ENCODE measurements around the gene ELL3.
"Not testable (repeated sequence)": the region's sequence is repeated elsewhere in the genome, so short reads cannot be mapped to it uniquely, and the experiment has no call there.

The ELL3 gene

DNA sequence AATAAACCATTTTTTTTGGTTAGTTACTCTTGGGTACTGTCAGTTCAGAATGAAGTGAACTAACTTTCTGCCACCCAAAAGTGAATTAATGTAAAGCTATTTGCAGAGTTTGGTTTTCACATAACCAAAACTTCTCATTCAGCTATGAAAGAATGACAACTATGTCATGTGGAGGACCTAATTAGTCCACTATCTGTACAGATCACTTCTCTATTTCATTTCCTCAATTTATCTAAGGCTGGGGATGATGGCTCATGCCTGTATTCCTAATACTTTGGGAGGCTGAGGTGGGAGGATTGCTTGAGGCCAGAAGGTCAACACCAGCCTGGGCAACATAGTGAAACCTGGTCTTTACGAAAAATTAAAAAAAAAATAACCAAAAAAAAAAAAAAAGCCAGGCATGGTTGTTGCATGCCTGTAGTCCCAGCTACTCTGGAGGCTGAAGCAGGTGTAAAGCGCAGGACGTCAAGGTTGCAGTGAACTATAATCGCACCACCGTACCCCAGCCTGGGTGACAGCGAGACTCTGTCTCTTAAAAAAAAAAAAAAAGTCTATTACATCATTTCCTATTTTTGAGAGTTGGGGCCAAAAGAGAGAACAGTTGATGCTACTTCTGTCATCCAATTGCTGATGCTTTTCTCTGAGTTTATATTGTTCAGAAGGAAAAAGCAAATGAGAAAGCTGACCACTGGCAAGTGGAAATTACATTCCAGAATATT, 32.4 kb upstream of the ELL3 start:
- TF ChIP-seq, protein P1, sequence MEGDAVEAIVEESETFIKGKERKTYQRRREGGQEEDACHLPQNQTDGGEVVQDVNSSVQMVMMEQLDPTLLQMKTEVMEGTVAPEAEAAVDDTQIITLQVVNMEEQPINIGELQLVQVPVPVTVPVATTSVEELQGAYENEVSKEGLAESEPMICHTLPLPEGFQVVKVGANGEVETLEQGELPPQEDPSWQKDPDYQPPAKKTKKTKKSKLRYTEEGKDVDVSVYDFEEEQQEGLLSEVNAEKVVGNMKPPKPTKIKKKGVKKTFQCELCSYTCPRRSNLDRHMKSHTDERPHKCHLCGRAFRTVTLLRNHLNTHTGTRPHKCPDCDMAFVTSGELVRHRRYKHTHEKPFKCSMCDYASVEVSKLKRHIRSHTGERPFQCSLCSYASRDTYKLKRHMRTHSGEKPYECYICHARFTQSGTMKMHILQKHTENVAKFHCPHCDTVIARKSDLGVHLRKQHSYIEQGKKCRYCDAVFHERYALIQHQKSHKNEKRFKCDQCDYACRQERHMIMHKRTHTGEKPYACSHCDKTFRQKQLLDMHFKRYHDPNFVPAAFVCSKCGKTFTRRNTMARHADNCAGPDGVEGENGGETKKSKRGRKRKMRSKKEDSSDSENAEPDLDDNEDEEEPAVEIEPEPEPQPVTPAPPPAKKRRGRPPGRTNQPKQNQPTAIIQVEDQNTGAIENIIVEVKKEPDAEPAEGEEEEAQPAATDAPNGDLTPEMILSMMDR (IDR thresholded peaks at IDR 0.05; ENCODE audit: unreplicated experiment in 3 of 3) = no peak
- Mint-ChIP-seq H3K4me1 (no peaks in the 10 kb centered on the region), H3K36me3 (ENCODE audit: low read depth) (peaks cover 74% of the 10 kb centered on the region), H3K27me3 (ENCODE audit: low read depth) (no peaks in the 10 kb centered on the region), H3K27ac (no peak overlapping the region), H3K9me3 (no peaks in the 10 kb centered on the region), H3K4me3 (no peak overlapping the region)

- no peaks in the 10 kb centered on the region for H3K4me1 Mint-ChIP-seq
- no peaks in the 10 kb centered on the region for H3K9me3 Mint-ChIP-seq
- H3K4me3 Mint-ChIP-seq = no peak overlapping the region
- TF ChIP-seq, protein P1 (IDR thresholded peaks at IDR 0.05; ENCODE audit: unreplicated experiment in 3 of 3) = no peak
- peaks cover 69% of the 10 kb centered on the region for H3K36me3 Mint-ChIP-seq (ENCODE audit: low read depth)
- no peak overlapping the region for H3K27ac Mint-ChIP-seq
- no peaks in the 10 kb centered on the region for H3K27me3 Mint-ChIP-seq (ENCODE audit: low read depth)
Observed at GRCh38 chr15:43808435-43808950, 31.7 kb upstream of the ELL3 start.

DNA sequence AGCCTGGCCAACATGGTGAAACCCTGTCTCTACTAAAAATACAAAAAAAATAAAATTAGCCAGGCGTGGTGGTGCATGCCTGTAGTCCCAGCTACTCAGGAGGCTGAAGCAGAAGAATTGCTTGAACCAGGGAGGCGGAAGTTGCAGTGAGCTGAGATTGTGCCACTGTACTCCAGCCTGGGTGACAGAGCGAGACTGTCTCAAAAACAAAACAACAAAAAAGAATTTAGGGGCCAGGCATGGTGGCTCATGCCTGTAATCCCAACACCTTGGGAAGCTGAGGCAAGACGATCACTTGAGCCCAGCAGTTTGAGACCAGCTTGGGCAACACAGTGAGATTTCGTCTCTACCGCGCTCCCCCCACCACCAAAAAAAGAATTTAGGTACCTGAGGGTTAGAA, 25.9 kb upstream of the ELL3 start:
- Mint-ChIP-seq H3K36me3 (ENCODE audit: low read depth) (peaks cover 68% of the 10 kb centered on the region), H3K4me1 (peaks cover 28% of the 10 kb centered on the region)
- H3K27ac Mint-ChIP-seq; H3K4me3 Mint-ChIP-seq; H3K9me3 Mint-ChIP-seq; H3K27me3 Mint-ChIP-seq (ENCODE audit: low read depth): not testable (repeated sequence)

DNA sequence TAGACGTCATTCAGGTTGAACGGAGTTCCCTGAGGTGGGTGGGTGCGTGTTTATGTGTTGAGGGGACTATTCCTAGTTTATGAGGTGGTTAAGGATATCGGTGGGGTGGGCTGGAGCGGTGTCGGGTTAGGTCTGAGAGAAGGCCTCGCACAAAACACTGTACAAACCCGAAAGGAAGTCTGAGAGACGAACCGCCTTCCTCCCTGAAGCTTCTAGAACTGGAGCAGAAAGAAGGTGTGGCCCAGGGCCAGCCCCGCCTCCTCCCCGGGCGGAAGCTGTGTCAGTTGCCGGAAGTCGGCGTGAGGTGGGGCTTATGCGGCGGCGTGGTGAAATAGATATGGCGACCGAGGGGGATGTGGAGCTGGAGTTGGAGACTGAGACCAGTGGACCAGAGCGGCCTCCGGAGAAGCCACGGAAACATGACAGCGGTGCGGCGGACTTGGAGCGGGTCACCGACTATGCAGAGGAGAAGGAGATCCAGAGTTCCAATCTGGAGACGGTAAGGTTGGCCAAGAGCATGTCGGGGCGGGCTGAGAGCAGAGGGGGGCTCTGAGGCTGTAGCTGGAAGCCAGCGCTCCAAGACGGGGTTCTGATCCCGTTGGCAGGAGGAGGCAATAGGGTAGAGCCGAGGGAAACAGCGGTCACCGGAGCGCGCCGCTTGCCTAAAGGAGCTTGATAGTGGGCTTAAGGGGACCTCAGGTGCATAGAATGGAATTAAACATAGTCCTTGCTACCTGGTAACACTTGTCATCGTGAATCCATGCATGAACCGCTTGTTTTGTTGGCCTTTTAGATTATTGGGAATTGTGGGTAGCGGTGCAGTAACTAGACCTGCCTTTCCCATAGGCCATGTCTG, 23.7 kb upstream of the ELL3 start, which contains the start of gene HYPK:
HYPK (plus strand) TSS at position 314 of the 856 bp plus-strand sequence; CDS start at position 338, 24 bp downstream.
- Mint-ChIP-seq H3K27me3 (ENCODE audit: low read depth) (no peaks in the 10 kb centered on the region), H3K36me3 (ENCODE audit: low read depth) (peaks cover 64% of the 10 kb centered on the region), H3K4me1 (peaks cover 43% of the 10 kb centered on the region), H3K4me3 (peak within 1 kb of the TSS; percentile 99 to 100 (median 99)), H3K9me3 (no peaks in the 10 kb centered on the region), H3K27ac (peak within 1 kb of the TSS; percentile 96 to 98 (median 97))
- TF ChIP-seq, protein P1 (IDR thresholded peaks at IDR 0.05; ENCODE audit: unreplicated experiment in 3 of 3) = no peak

GRCh38 chr15:43799945-43800285, 23.1 kb upstream of the ELL3 start, which contains the start of gene SERINC4:
Gene SERINC4, minus strand, starts transcription at chr15:43800220. Its CDS starts 234 bp downstream, at chr15:43799986.
- Mint-ChIP-seq H3K9me3 (no peaks in the 10 kb centered on the region), H3K36me3 (ENCODE audit: low read depth) (peaks cover 64% of the 10 kb centered on the region), H3K27ac (peak within 1 kb of the TSS; percentile 96 to 98 (median 97)), H3K4me1 (peaks cover 49% of the 10 kb centered on the region), H3K27me3 (ENCODE audit: low read depth) (no peaks in the 10 kb centered on the region), H3K4me3 (peak within 1 kb of the TSS; percentile 99 to 100 (median 99))
- TF ChIP-seq, protein P1 (IDR thresholded peaks at IDR 0.05; ENCODE audit: unreplicated experiment in 3 of 3) = no peak

Measured in nephron (organoid).